TTC549 (cell line): ENCODE data around the gene LILRA5.
"Not testable (repeated sequence)": the region's sequence is repeated elsewhere in the genome, so short reads cannot be mapped to it uniquely, and the experiment has no call there.

Experiments
- FAIRE-seq: peaks from 2 replicates; lab custom pipeline; 2012; peaks lifted over from hg19 to GRCh38; lab: Jason Lieb, UNC

Gene LILRA5

DNA sequence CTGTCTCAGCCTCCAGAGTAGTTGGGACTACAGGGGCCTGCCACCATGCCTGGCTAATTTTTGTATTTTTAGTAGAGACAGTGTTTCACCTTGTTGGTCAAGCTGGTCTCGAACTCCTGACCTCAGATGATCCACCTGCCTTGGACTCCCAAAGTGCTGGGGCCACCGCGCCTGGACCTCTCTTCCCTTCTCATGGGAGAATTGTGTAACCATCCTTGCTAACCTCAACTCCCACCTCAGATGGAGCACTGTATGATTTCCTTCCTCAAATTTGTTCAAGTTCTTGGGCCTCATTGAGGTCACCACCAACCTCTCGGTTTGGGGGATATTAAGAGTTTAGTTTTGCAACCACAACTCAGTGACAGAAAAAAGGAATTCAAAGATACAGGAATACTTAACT lies 10.7 kb downstream of the LILRA5 start:
- FAIRE-seq = no peak

DNA sequence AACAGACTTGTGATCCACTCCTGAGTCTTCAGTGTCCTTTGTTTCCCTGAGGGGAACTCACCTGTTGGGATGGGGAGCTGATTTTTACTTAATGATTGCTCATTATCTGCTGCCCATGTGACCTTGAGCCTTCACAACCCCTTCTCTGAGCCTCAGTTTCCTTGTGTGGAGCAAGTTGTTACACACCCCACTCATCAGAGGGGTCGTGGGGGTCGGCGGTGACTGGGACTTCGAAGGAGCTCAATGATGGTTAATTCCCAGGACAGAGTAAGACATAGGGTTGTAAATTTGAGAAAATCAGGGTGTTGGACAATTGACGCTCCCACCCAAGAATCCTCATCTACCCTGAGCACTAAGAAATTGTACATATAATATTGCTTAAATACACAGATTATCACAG lies 13.5 kb downstream of the LILRA5 start:
- FAIRE-seq = no peak

DNA sequence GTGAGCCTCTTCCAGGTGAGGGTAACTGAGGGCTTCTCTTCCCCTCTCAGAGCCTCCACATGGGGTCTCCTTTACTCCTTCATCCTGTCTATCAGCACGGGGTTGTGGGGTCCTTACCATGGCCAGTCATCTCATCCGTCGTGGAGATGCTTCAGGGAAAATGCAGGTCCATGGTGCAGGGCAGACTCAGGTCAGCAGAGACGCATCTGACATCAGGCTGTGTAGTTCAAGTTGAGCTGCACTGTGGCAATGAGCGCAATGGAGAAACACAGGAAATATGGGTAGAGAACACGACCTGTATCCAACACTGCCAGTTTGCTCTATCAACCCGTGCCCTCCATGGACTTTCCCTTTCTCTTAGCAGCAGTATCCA lies 13.9 kb downstream of the LILRA5 start:
- no peak for FAIRE-seq

DNA sequence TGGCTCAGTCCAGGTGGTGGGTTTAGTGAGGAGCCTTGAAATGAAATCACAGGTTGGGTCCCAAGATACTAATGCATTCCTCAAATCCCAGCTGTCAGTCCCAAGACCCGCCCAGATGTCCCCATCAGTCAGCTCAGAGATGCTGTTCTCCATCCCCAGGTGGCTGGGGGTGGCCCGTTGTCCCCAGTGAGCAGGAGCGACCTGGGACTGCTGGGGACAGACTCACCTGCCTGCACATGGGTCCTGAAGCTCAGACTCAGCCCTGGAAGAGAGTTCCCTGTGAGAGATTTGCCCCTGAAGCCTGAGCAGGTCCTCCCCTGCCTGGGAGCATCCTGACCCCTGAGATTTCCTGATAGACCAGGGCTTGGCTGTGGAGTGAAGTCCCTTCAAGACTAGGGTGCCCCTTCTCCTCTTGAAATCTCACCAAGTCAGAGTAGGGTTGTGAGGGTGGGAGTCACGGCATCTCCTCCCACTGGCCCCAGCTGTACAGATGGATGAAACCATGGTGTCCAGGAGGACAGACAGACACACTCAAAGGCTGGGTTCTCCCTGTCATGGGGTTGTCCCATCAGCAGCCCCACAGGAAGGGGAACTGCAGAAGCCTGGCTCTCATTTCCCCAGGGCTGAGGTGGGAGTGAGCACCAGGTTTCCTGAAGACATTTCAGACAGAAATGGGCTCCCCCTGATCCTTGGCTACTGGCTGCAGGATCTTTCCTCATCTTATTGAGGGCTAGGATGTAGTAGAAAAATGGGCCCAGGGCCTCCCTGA lies 14.4 kb downstream of the LILRA5 start:
- no peak for FAIRE-seq

DNA sequence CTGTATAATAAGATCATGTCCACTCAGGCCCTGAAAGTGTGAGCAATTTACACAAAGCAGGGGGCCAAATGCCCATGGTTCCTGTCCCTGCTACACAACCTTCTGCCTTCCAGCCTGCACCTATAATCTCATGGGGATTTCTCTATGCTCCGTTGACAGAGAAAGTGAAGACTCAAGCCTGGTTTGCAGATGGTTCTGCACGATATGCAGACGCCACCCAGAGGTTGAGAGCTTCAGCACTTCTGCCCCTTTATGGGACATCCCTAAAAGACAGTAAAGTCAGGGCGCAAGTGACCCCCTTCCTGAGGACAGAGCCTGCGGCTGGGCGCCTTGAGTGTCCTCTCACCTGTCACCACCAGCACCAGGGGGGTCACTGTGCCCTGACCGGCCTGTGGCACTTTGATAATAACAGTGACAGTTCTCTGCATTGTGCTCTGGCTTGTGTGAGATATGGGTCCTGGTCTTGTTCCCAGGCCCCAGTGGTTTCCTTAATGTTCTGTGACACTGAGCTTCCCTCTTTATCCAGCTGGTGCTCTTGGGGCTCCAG lies 15.1 kb downstream of the LILRA5 start:
- no peak for FAIRE-seq

DNA sequence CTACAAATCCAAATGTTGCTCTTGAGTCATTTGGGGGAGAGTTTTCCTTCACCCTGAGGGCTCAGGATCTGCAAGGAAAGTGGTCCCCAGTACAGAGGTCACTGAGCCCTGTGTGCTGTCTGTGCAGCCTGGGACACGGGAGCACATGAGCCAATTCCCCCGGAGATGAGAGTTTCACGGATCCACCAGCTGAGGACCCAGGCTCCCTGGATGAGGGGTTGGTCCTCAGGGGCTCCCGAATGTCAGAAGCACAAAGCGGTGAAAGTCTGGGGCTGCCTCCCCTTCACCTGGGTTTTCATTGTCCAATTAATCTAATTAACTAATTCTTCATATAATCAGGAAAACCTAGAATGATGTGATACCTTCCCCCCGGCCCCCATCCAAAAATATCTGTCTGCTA lies 18.4 kb downstream of the LILRA5 start:
- FAIRE-seq = no peak

DNA sequence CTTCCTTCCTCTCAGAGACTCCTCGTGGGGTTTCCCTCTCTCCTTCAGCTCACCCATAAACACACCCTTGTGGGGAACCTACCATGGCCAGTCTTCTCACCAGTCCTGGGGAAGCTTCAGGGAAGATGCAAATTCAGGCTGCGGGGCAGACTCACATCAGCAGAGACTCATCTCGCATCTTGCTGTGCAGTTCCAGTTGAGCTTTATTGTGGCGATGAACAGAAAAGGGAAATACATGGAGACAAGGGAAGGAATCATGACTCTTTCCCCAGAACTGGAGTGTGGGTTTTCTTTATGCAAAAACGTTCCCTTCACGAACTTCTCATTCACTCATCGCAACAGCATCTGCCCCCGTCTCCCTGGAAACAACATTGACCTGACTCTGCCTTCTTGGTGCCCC lies 23.8 kb downstream of the LILRA5 start:
- FAIRE-seq = not testable (repeated sequence)

DNA sequence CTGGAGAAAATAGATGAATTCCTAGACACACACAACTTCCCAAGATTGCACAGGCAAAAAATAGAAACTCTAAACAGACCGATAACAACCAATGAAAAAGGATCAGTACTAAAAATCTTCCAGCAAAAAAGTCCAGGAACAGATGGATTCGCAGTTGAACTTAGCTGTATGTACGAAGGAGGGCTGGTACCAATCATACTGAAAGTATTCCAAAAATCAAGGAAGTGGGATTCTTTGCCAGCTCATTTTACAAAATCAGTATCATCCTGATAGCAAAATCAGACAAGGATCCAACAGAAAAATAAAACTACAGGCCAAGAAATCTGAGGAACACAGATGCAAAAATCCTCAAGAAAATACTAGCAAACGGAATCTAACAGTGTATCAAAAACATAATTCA lies 25.5 kb downstream of the LILRA5 start:
- no peak for FAIRE-seq

DNA sequence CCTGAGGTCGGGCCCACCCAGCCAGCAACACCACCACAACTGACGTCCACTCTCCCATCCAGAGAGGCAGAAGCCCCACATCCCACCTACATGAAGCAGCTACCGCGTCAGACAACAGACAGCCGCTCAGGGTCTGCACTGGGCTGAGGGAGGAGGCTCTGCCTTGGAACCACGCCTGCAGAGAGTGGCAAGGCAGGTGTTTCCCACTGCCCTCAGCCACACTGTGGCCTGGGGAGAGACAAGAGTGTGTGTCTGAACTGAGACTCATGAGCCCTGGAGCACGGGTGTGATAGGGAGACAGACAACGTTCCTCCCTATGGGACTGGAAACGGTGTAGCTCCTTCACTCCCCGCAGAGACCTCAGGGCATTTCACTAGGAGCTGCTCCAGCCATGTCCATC lies 26.7 kb downstream of the LILRA5 start:
- FAIRE-seq = not testable (repeated sequence)

DNA sequence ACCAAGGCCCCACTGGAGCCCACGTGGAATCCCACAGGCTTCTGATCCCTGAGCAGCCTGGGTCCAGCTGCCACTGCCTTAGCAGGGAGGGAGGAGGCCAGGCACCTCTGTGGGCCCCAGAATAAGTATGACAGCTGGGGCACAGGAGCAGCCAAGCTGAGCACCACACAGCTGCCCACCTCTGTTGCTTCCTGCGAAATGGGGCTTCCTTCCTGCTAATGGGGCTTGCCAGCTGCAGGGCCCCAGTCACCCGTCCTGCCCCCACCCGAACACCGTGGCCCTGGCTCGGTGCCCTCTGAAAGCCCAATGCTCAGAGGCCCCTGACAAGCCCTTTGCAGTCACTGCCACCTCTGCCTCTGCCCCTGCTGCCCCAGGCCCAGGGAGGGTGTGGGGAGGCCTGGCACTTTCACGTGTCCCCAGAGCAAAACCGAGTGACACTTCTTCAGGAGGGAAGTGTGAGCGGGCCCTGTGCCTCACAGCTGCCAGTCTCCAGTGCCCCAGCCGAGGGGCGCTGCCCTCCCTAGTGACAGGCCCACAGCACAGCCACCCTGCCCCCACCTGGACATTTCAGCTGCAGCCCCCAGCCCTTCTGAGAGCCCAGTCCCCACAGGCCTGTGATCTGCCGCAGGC lies 27.4 kb downstream of the LILRA5 start:
- FAIRE-seq = not testable (repeated sequence)

DNA sequence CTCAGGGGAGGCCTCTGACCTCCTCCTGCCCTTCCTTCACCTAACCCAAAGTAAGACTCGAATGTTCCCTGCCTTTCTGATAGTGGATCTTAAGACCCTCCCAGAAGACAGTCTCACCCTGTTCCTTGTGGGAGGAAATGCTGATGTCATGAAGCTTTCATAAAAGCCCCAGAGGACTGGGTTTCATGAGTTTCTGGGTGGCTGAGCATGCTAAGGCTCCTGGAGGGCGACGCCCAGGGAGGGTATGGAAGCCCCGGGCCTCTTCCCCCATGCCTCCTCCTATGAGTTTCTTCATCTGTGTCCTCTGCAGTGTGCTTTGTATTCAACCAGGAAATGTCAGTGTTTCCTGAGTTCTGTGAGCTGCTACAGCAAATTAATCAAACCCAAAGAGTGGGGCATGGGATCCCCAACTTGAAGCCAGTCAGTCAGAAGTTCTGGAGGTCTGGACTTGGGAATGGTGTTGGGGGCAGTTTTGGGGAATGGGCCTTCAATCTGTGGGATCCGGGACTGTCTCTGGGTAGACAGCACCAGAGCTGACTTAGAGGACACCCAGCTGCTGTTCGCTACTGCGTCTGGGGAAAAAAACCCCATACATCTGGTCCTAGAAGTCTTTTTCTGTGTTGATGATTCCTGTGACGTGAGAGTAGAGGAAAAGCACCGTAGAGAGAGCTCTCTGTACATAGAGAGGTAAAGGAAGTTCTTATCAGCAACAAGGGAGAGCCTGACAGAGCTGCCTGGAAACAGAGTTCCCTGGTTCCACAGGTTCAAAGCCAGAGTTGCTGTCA lies 30.1 kb downstream of the LILRA5 start:
- no peak for FAIRE-seq

DNA sequence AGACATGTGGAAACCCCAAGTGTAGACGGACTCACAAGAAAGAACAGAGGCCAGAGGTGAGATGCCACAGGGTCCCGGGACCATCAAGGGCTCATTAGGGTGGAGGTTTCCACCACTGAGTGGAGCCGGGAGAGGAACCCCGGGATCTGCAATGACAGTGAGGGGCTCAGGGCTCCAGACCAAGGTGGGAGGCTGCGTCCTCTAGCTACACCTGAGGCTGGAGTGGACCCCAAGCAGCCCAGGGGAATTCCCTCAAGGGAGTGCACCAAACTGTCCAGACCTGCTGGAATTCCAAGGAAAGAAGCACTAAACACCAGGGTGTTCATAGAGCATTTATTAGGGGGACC lies 31.3 kb downstream of the LILRA5 start:
- not testable (repeated sequence) for FAIRE-seq

DNA sequence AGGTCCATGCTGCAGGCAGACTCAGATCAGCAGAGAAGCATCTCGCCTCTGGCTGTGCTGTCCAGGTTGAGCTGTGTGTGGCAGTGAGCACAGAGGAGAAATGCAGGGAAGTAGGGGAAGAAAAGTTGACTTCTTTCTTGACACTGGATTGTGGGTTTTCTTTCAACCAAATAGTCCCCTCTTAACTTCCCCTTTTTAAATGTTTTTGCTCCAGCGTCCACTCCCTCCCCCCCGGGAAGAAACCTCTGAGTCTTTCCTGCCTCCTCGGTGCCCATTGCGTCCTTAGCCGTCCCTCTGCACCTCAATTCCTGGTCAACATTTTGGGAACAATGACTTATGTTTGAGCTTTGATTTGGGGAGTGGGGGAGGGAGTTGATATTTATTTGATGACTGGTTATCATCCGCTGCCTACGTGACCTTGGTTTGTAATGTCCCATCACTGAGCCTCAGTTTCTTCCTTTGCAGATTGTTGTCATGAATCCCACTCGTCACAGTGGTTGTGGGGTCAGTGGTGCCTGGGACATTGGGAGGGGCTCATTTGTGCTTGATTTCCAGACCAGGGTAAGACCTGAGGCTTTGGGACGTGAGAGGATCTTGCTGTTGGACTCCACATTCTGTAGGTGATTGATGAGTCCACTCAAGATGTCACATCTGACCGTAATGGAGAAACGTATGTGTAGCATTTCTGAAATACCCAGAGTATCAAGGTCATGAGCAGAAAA lies 31.8 kb downstream of the LILRA5 start, which contains the start of gene LILRB2:
LILRB2 (minus strand) TSS at position 104 of the 722 bp plus-strand sequence. CDS start 614 bp downstream, outside the sequence.
- no peak for FAIRE-seq

DNA sequence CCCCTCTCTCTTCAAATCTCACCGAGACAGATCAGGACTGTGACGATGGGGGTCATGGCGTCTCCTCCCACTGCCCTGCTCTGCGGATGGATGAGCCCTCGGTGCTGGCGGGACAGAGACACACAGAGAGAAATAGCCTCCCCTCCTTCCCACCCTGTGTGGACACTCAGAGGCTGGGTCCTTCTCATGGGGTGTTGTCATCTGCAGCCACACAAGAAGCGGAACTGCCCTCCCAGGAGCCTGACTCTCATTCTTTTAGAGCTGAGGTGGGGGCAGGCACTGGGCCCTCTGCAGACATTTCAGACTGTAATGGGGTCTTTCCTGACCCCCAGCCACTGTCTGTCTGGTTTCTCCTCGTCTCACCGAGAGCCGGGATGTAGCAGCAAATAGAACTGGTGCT lies 32.5 kb downstream of the LILRA5 start:
- not testable (repeated sequence) for FAIRE-seq

DNA sequence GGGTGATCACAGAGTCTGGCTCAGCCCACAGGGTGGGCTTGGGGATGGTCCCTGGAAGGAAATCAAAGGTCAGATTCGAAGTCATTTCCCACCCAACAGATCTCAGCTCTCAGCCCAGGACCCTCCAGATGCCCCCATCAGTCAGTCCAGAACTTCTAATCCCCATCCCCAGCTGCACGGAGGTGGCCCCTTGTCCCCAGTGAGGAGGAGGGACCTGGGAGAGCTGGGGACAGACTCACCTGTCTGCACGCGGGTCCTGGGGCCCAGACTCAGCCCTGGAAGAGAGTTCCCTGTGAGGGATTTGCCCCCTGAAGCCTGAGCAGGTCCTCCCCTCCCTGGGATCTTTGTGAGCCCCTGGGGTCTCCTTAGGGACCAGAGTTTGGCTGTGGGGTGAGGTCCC lies 32.9 kb downstream of the LILRA5 start:
- FAIRE-seq = not testable (repeated sequence)

DNA sequence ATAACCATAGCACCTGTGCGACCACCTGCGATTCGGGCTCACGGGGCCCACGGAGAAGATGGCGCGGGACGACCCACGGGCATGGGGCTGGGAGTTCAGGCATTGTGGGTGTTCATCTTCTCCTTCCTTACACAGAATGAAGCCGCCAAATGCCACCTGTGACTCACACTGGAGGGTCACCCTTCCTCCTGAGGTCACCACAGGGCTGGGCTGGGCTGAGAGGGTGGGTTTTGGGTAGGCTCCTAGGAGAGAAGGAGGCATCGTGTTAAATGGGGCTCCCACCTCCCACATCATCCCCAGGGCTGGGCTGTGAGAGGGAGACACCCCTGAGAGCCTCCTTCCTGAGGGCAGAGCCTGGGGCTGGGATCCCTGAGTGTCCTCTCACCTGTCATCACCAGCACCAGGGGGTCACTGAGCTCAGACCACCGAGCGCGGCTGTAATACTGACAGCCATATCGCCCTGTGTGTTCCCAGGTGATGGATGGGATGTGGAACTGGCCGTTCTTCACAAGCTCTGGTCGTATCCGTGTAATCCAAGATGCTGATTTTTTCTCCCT lies 33.5 kb downstream of the LILRA5 start:
- no peak for FAIRE-seq

DNA sequence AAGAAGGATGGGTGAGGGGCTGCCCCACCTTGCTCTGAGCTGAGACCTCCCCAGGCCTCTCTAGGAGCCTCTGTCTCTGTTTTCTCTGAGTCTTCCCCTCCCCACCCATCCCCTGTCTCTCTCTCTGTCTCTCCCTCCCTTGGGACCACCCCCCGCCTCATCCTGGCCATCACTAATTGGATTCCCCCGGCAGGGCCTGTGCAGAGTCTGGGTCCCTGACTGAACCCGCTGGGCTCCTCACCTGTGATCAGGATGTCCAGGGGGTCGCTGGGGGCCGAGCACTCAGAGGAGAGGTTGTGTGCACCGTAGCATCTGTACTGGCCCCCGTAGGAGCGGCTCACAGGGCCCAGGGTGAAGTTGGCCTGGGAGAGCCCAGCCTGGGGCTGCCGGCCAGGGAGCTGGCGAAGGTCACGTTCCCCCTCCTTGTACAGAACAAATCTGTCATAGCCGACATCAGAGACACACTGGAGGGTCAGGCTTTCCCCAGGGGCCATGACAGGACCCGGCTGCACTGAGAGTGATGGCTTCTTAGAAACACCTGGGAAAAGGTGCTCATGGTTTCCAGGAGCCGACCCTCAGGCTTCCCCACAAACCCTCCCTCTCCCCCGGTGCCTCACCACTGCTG lies 34.3 kb downstream of the LILRA5 start:
- not testable (repeated sequence) for FAIRE-seq

DNA sequence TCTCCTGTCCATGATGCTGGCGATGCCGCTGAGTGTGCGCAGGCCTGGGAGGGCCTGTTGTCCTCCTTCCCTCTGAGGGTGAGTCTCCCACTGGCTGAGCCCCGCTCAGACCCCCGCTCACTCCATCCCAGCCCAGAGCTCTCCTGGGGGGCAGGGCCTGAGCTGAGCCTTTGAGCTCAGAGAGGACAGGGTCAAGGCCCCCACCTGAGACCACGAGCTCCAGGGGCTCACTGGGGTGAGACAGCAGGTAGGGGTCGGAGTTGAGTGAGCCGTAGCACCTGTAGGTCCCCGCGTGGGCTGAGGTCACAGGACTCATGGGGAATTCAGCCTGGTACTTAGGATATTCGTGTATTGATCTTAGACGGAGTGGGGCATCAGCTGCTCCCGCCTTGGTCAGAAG lies 34.9 kb downstream of the LILRA5 start:
- FAIRE-seq = not testable (repeated sequence)

DNA sequence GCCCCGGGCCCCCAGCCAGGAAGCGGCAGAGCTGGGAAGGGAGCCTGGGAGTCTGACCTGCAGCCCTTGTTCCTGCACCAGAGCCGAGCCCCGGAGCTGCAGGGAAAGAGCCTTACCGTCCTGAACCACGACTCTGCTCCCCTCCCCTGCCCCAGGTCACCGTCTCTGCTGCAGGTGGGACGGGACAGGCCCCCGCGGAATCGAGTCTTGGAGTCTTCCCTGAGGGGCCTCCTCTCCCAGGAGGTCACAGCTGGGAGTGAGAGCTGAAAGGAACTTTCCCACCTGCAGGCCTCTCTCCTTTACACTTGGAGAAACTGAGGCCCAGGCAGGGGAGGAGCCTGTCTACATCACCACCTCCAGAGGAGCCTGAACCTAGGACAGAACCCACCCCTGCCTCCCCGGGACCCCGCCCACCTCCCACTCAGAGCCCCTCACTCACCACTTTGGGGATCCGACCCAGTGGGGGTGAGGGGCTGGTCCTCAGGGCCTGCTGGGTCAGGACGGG lies 35.8 kb downstream of the LILRA5 start:
- not testable (repeated sequence) for FAIRE-seq

DNA sequence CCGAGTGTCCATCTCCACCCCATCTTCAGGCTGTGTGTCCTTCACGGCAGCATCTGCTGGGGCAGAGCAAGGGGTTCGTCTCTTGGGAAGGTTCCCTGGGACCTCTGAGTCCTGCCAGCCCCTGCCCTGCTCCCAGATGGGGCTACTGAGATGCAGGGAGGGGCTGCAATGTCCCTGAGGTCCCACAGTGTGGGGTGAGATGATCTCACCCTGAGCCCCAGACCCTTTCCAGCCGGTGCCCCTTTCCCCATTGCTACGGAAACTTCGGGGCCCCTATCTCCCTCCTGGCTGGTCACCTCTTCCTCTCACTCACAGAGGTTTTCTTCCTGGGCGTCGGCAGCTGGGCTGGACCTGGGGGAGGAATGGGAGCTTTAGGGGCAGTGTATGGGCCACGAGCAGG lies 37.0 kb downstream of the LILRA5 start:
- FAIRE-seq = no peak

DNA sequence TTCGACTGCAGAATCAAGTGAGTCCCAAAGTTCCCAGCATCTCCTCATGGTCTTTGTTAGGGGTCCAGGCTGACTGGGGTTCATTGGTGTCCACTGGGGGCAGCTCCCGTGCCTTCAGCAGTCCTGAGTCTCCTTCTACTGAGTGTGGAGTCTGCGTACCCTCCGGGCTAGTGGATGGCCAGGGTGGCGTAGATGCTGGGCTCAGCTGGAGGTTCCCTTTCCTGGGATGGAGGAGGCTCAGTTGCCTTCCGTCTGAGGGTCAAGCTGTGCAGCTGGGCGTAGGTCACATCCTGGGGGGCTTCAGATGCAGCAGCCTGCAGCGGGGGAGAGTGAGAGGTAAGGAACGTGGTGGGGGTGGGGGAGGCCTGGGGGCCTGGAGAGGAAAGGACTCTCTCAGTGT lies 38.5 kb downstream of the LILRA5 start:
- not testable (repeated sequence) for FAIRE-seq
